Uterus (tissue), 2 donors: ENCODE measurements around the gene PIK3R2.

ENCODE experiments used
- POLR2A ChIP-seq, 2 donors: fragments of 450-650 bp; IDR thresholded peaks; one replicate each; pipeline ENCODE4 v1.6.1; 2016; ENCODE audit warnings: antibody characterized with exemption in 2 of 2, mild to moderate bottlenecking in 1 of 2, moderate library complexity in 1 of 2
- TF ChIP-seq, protein P1 (sequence below), 4 experiments: fragments of 200-600 bp in 2 of 4; fragments of 450-650 bp in 2 of 4; sonication (generic) in 2 of 4; IDR thresholded peaks; one replicate each; pipeline ENCODE4 v1.5.1; 2016 to 2019; ENCODE audit warnings: antibody characterized with exemption in 4 of 4, mild to moderate bottlenecking in 2 of 4, moderate library complexity in 1 of 4

DNA sequence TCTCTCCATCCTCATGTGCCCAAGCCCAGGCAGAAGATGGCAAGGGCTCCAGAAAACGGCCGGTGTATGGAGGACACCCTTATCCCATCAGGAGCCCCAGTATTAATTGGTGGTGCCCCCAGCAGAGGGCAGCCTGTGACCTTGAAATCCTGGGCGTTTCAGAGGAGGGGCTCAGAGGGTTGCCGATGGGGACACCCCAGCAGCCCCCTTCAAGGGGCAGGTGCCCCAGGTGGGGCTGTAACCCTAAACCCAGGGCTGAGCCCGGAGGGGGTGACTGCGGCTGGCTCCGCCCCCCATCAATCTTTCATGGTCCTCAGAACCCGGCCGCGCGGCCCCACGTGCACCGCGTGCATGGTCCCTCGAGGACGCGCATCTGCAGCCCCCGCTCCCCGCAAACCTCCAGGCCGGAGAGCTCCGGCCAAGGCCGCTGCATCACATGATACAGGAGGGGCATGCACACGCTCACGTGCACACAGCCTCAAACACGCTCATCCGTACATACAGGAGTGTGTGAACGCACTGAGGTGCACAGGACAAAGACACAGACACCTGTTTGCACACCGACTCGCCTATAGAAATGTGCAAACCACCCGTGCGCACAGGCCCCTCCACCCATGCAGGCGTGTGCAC, 49.9 kb downstream of the PIK3R2 start:
- TF ChIP-seq, protein P1, sequence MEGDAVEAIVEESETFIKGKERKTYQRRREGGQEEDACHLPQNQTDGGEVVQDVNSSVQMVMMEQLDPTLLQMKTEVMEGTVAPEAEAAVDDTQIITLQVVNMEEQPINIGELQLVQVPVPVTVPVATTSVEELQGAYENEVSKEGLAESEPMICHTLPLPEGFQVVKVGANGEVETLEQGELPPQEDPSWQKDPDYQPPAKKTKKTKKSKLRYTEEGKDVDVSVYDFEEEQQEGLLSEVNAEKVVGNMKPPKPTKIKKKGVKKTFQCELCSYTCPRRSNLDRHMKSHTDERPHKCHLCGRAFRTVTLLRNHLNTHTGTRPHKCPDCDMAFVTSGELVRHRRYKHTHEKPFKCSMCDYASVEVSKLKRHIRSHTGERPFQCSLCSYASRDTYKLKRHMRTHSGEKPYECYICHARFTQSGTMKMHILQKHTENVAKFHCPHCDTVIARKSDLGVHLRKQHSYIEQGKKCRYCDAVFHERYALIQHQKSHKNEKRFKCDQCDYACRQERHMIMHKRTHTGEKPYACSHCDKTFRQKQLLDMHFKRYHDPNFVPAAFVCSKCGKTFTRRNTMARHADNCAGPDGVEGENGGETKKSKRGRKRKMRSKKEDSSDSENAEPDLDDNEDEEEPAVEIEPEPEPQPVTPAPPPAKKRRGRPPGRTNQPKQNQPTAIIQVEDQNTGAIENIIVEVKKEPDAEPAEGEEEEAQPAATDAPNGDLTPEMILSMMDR (IDR thresholded peaks at IDR 0.05) = peak in 1 of 4 experiments; percentile 42
- no peak for TF ChIP-seq POLR2A (IDR thresholded peaks at IDR 0.05)
